Neural progenitor cell (in vitro differentiated cells): Measurements from ENCODE around the gene TBC1D19.

Experiments
- EZH2 ChIP-seq: fragments of 200-600 bp; sonication (generic); IDR thresholded peaks from 2 replicates; pipeline ENCODE4 v1.6.1; 2017; ENCODE audit warnings: antibody characterized with exemption, mild to moderate bottlenecking, moderate library complexity
- TF ChIP-seq, protein P1 (sequence below): fragments of 200-600 bp; sonication (generic); IDR thresholded peaks from 2 replicates; pipeline ENCODE4 v1.5.1; 2017; ENCODE audit warnings: antibody characterized with exemption, mild to moderate bottlenecking

DNA sequence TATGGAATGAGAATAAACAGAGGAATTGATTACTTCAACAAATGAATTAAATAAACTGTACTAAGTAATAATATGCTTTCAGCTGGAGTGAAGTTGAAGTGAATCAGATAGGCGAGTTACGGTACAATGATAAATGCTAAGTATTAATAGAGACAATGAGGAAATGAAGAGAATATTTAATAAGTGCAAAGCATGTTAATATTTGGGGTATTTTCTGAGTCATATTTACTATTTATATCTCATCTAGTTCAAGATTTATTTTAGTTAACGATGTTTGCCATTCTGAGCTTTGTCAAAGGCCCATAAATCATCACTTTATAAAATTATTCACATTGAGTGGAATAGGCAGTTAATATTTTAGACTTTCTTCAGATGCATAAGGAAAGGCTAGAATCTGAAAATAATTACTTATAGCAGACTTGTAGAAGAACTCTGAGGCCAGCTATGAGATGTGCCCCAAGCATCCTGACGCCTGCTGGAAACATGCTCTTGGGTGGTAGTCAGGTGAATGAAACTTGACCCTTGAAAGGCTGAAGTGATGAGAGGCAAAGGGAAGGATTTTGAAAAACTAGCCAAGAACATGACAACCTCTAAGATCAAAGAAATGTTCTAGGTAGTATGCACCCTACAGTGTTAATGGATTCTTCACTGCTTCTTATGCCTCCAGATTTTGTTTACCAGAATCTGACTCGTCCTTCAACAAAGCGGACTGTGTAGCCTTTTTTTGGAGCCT, 142.9 kb downstream of the TBC1D19 start:
- TF ChIP-seq, protein P1, sequence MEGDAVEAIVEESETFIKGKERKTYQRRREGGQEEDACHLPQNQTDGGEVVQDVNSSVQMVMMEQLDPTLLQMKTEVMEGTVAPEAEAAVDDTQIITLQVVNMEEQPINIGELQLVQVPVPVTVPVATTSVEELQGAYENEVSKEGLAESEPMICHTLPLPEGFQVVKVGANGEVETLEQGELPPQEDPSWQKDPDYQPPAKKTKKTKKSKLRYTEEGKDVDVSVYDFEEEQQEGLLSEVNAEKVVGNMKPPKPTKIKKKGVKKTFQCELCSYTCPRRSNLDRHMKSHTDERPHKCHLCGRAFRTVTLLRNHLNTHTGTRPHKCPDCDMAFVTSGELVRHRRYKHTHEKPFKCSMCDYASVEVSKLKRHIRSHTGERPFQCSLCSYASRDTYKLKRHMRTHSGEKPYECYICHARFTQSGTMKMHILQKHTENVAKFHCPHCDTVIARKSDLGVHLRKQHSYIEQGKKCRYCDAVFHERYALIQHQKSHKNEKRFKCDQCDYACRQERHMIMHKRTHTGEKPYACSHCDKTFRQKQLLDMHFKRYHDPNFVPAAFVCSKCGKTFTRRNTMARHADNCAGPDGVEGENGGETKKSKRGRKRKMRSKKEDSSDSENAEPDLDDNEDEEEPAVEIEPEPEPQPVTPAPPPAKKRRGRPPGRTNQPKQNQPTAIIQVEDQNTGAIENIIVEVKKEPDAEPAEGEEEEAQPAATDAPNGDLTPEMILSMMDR, result no peak
- TF ChIP-seq EZH2, result no peak
